MM.1S (cell line): ENCODE measurements around the gene SOX4.

Experiments used
- DNase-seq: peaks from one replicate; pipeline ENCODE4 v3.0.0-alpha.2; 2015
- H2AFZ ChIP-seq: fragments of 300-600 bp; sonication (generic); 2 replicates; pipeline ENCODE4 v1.6.0; 2016; ENCODE audit warnings: antibody characterized with exemption, low read length
- H3F3A ChIP-seq: fragments of 300-600 bp; sonication (generic); 2 replicates; pipeline ENCODE4 v1.6.1; 2016; ENCODE audit warnings: mild to moderate bottlenecking, antibody characterized with exemption, low read length, moderate library complexity, mixed read lengths; ENCODE audit not compliant: insufficient read depth
- H3K27ac ChIP-seq: fragments of 300-600 bp; sonication (generic); 2 replicates; pipeline ENCODE4 v1.5.1; 2016; ENCODE audit warnings: mild to moderate bottlenecking, low read length
- H3K27me3 ChIP-seq: fragments of 300-600 bp; sonication (generic); replicated peaks from 2 replicates; pipeline ENCODE4 v1.6.0; 2016; ENCODE audit warnings: low read length; ENCODE audit not compliant: insufficient read depth
- H3K36me3 ChIP-seq: fragments of 300-600 bp; sonication (generic); replicated peaks from 2 replicates; pipeline ENCODE4 v1.6.1; 2016; ENCODE audit warnings: mild to moderate bottlenecking, low read length, mixed read lengths; ENCODE audit not compliant: insufficient read depth
- H3K4me1 ChIP-seq: fragments of 300-600 bp; sonication (generic); 2 replicates; pipeline ENCODE4 v1.6.1; 2016; ENCODE audit warnings: low read length, mixed read lengths
- H3K4me2 ChIP-seq: fragments of 300-600 bp; sonication (generic); 2 replicates; pipeline ENCODE4 v1.6.0; 2016; ENCODE audit warnings: low read depth, low read length
- H3K4me3 ChIP-seq: fragments of 300-600 bp; sonication (generic); 2 replicates; pipeline ENCODE4 v1.5.1; 2016; ENCODE audit warnings: low read length, mixed read lengths
- H3K79me2 ChIP-seq: fragments of 300-600 bp; sonication (generic); 2 replicates; pipeline ENCODE4 v1.6.1; 2016; ENCODE audit warnings: mixed run types, low read length, mixed read lengths
- H3K9ac ChIP-seq: fragments of 300-600 bp; sonication (generic); 2 replicates; pipeline ENCODE4 v1.6.1; 2016; ENCODE audit warnings: low read length, mixed read lengths
- H3K9me2 ChIP-seq: fragments of 300-600 bp; sonication (generic); replicated peaks from 2 replicates; pipeline ENCODE4 v1.6.1; 2016; ENCODE audit warnings: mild to moderate bottlenecking, low read length, mixed read lengths; ENCODE audit not compliant: insufficient read depth
- H3K9me3 ChIP-seq: fragments of 300-600 bp; sonication (generic); replicated peaks from 2 replicates; pipeline ENCODE4 v1.6.1; 2016; ENCODE audit warnings: mild to moderate bottlenecking, low read length, mixed read lengths; ENCODE audit not compliant: insufficient read depth
- H4K20me1 ChIP-seq: fragments of 300-600 bp; sonication (generic); 2 replicates; pipeline ENCODE4 v1.6.1; 2016; ENCODE audit warnings: mild to moderate bottlenecking, low read length, moderate library complexity, mixed read lengths; ENCODE audit not compliant: insufficient read depth
- CTCF ChIP-seq: fragments of 300-600 bp; sonication (generic); IDR thresholded peaks from 2 replicates; pipeline ENCODE4 v1.5.1; 2016; ENCODE audit warnings: antibody characterized with exemption, low read length, mixed read lengths
- EZH2 ChIP-seq: fragments of 300-600 bp; sonication (generic); optimal IDR thresholded peaks from 2 replicates; pipeline ENCODE3; 2017; ENCODE audit warnings: low read depth, mild to moderate bottlenecking, antibody characterized with exemption, low read length, mixed read lengths
- EZH2phosphoT487 ChIP-seq: fragments of 300-600 bp; sonication (generic); IDR thresholded peaks from 2 replicates; pipeline ENCODE4 v1.6.1; 2018; ENCODE audit warnings: antibody characterized with exemption, low read length

The SOX4 gene

GRCh38 chr6:21626756-21627155, 33.2 kb downstream of the SOX4 start:
- no peaks in the 10 kb centered on the region for H3K36me3 ChIP-seq
- H3K79me2 ChIP-seq = no peaks in the 10 kb centered on the region
- no peaks in the 10 kb centered on the region for H3K4me1 ChIP-seq
- no peaks in the 10 kb centered on the region for H3K27me3 ChIP-seq
- H3K9me3 ChIP-seq = no peaks in the 10 kb centered on the region
- H3K4me3 ChIP-seq = no peak overlapping the region
- no peak overlapping the region for H2AFZ ChIP-seq
- H3F3A ChIP-seq = no peaks in the 10 kb centered on the region
- H3K9ac ChIP-seq = no peak overlapping the region
- no peaks in the 10 kb centered on the region for H3K9me2 ChIP-seq
- no peak for DNase-seq
- H4K20me1 ChIP-seq = no peaks in the 10 kb centered on the region
- TF ChIP-seq EZH2 (no peak), CTCF (no peak), EZH2phosphoT487 (no peak)
- no peak overlapping the region for H3K4me2 ChIP-seq
- no peak overlapping the region for H3K27ac ChIP-seq

GRCh38 chr6:21628160-21628559, 34.6 kb downstream of the SOX4 start:
- no peaks in the 10 kb centered on the region for H3K79me2 ChIP-seq
- no peaks in the 10 kb centered on the region for H4K20me1 ChIP-seq
- H3K4me1 ChIP-seq = no peaks in the 10 kb centered on the region
- no peaks in the 10 kb centered on the region for H3F3A ChIP-seq
- no peaks in the 10 kb centered on the region for H3K9me3 ChIP-seq
- H3K9me2 ChIP-seq = no peaks in the 10 kb centered on the region
- no peaks in the 10 kb centered on the region for H3K27me3 ChIP-seq
- H3K4me3 ChIP-seq = no peak overlapping the region
- no peak overlapping the region for H3K27ac ChIP-seq
- H2AFZ ChIP-seq = no peak overlapping the region
- H3K4me2 ChIP-seq = no peak overlapping the region
- no peaks in the 10 kb centered on the region for H3K36me3 ChIP-seq
- TF ChIP-seq CTCF = no peak
- no peak for TF ChIP-seq EZH2phosphoT487
- TF ChIP-seq EZH2 = no peak
- H3K9ac ChIP-seq = no peak overlapping the region
- DNase-seq = no peak

GRCh38 chr6:21633511-21634109, 40.1 kb downstream of the SOX4 start:
- H3K36me3 ChIP-seq = no peaks in the 10 kb centered on the region
- H3K79me2 ChIP-seq = no peaks in the 10 kb centered on the region
- no peaks in the 10 kb centered on the region for H3F3A ChIP-seq
- H4K20me1 ChIP-seq = no peaks in the 10 kb centered on the region
- H3K4me1 ChIP-seq = no peaks in the 10 kb centered on the region
- H3K4me3 ChIP-seq = no peak overlapping the region
- H3K27me3 ChIP-seq = no peaks in the 10 kb centered on the region
- DNase-seq = no peak
- TF ChIP-seq CTCF (no peak), EZH2phosphoT487 (no peak), EZH2 (no peak)
- no peaks in the 10 kb centered on the region for H3K9me2 ChIP-seq
- no peaks in the 10 kb centered on the region for H3K9me3 ChIP-seq
- H3K4me2 ChIP-seq = no peak overlapping the region
- H3K9ac ChIP-seq = no peak overlapping the region
- no peak overlapping the region for H2AFZ ChIP-seq
- no peak overlapping the region for H3K27ac ChIP-seq
